Renal pelvis (tissue), 4 donors: ENCODE results near the gene LINC00237. TPM values are rescaled to one million over a fixed set of nuclear protein-coding genes. Genes with fewer than 3 reads are reported as not detected.

Source experiments
- DNase-seq: peaks from one replicate; pipeline ENCODE4 v3.0.0-alpha.2; 2013
- polyA plus RNA-seq, 3 donors: library from polyadenylated mRNA; unstranded; fragments of 120-200 nt; gene quantifications; one replicate each; pipeline ENCODE4 v1.2.1, GENCODE V29; 2013; ENCODE audit not compliant: insufficient read length in 3 of 3

Gene LINC00237
- polyA plus RNA-seq, 3 donors: not detected

DNA sequence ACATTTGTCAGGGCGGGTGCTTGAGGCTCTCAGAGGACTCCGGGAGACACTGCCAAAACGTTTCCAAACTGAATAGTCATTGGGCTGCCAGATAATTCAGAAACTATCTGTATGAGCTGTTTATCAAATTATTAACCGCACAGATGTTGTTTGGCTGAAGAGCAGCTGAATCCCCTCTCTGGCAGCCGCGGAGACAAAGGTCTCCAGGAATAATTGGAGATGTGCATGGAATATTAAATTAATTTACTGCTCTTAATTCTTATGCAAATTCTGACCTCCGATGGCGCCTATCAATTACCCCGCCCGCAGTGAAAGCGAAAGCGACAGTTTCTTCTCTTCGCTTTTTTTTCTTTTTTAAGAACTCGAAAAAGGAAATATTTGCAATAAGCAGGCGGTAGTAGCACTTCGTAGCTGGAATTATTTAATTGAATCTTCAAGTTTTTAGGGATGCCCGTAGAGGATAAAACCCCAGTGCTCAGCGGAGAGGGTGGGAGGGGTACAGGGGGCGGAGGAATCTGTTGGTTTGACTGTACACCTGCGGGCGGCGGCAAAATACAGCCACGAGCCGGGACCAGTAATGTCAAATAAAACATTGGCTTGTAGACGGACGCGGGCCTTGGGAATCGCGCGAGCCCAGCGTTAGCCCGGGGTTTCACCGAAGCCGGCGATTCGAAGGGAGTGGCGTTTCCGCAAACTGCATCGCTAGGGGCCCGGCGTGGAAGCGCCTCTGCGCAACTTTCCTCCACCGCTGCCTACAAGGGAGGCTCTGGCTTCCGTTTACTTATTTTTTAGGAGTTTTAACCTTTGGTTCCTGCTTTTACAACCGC lies 6.2 kb downstream of the LINC00237 start:
- no peak for DNase-seq

DNA sequence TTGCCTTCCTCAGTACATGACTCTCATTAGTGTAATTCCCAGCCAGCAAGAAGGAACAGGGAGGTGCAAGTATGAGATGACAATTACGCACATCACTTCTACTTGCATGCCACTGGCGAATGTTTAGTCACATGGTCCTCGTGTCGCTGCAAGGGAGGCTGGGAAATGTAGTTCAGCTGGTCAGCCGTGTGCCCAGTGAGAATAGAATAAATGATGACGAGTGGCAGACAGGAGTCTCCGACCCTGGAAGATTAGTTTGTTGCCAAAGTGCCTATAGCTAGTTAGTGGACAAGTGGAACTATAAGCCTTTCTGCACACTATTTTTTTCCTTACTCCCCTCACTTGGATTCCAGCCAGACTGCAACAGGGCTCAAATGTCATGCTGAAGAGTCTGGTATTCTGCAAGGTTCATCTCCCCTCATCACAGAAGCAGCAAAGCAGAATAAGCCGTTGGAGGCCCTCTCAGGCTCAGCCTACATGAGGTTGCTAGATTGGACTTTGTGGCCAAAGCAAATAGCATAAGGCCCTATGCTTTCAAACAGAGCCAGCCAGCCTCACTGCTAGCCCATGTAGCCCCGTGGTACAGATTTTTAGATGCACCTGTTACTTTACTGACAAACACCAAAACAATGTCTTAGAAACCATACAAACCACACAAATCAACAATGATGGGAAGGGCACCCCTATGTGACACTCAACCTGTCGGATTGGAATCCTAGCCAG lies 9.7 kb downstream of the LINC00237 start:
- no peak for DNase-seq

DNA sequence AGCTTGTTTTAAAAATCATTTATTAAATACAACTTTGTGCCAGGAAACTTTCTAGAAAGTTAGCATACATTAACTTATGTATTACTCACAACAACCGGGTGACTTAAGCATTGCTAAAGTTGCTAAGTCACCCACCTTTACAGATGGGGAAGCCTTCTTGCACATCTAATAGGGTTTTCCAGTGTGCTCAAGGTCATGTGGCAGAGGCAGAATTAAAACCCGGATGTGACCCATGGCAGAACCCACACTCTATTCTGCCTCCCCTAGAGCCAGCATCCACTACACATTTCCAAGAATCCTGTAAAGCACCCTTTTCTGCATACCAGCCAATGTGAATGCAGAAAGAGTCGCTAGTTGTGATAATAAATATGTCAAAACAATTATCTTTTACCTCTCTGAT lies 13.4 kb downstream of the LINC00237 start:
- no peak for DNase-seq

DNA sequence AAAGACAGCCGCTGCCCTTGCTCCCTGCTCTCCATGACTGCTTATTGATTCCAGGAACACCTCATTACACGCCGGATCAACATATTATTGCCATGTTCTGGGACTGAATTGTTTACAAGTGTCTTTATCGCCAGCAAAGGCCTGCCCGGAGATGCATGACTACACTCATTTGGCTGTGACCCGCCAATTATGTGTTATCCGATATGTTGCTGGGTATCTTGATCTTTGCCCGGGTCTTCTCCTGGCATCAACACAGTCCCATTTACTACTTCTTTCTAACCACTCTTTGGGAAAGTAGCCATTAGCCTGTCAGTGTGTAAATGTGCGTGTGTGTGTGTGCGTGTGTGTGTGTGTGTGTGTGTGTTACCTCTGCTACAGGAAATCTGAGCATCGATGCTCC lies 15.4 kb downstream of the LINC00237 start:
- no peak for DNase-seq

DNA sequence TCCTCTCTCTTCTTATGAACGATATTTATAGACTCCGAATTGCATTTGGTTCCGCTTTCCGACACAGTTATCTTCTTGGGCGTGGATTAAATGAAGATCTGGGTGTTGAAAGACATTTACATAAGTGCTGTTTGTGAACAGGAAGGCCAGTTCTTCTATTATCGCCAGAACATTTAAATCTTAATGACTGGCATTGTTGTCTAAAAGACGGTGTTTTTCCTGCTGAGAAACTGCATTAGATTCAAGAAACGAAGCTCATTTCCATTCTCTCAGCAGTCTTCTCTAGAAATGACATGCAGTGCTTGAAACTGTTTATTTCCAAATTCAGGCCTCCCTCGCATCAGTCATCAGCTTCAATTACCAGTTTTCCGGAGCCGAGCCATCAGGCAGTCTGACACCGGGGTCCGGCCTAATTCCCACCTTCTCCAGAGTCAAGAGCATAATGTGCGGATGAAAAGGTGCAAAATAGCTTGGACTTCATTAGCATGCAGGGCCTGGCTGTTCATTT lies 16.0 kb downstream of the LINC00237 start:
- DNase-seq: no peak

DNA sequence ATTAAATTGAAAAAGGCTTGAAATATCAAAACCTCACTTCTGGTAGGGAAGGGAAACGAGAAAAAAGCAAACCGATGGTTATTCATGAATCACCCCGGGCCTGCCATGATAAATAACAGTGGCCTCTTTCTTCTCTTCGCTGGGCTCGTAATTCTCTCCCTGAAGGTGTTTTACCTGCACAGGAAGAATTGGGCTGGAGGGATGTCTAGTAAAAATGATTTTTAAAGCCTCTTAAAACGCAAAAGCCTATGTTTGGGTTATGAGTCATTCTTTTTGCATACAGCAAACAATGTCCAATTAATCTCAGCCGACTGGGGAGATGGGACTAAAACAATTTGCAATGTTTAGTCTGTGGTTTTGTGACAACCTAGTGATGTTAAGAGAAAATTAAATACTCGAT lies 16.8 kb downstream of the LINC00237 start:
- no peak for DNase-seq

DNA sequence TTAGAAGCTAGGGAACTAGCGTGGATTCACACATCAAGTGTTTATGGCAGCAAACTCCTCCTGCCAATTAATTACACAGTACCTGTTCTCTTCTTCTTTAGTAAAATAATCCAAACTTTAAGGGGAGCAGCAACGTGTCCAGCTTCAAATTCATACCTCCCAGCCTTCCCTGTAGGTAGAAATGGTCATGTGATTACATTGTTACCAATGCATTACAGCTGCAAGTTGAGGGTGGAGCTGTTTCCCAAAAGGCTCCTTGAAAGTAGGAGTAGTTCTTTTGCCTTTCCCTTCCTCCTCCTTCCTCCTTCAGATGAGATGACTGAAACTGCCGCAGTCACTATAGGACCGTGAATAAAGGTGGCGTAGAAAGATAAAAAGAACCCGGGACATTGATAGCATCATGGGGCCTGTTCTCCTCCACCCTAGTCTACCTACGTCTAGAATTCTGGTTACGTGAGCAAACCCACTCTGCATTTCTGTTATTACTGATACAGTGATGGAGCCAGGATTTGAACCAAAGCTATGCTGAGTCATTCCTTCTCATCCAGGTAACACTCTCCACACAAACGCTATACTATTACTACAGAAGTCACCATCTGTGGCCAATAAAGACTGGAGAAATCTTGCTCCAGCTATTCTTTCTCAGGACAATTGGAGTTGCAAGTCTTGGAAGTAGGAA lies 18.2 kb downstream of the LINC00237 start:
- DNase-seq: no peak

DNA sequence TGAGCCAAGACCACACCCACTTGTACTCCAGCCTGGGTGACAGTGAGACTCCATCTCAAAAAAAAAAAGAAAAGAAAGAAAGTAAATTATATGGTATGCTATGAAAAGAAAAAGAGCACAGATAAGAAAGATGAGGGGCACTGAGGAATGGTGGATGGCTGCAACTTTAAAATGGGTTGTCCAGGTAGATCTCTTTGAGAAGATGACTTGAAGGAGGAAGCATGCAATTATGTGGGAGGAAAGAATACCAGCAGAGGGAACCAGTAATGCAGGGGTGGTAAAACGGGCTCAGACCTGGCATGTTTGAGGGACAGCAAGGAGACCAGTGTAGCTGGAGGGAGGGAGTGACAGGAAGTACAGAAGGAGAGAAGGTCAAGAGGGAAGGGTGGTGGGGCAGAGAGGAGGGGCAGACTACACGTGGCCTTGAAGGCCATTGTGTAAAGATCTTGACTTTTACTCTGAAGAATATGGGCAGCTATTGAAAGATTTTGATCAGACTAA lies 22.3 kb downstream of the LINC00237 start:
- no peak for DNase-seq

DNA sequence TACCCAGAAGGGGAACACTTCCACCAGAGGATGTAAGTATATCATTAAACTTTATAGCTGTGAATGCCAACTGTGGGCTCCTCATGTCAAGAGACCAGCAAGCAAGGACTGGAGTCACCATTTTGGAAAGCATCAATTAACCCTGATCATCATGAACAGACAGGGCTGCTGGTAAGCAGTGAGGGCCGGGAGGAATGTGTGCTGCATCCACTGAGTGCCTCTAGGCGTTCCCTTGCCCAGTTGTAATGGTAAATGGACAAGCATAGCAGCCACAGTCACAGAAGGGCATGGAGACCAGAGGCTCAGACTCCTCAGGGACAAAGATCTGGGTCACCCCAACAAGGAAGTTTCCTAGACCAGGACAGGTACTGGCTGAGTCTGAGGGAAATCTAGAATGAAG lies 23.6 kb downstream of the LINC00237 start:
- DNase-seq: no peak

DNA sequence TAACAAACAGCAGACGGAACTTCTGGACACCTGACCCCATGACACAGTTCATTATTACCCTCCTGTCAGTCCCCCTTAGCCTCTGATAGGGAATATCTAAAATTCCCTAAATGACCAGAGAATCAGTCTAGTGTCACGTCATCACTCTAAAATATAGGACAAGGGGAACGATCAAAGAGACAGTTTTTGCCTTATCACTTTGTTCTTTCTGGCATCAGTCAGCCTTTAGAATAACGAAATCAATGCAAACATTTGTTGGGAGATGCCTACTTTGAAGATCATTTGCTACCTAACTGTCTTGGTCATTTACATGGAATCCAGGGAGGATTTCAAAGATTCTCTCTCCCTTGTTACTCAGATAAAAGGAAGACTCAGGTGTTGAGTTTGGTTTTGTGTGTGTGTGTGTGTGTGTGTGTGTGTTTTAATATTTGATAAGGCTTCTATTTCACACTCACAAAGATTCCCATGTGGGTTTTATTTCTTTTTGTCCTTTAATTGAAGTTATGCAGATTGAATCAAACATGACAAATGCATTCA lies 28.3 kb downstream of the LINC00237 start:
- DNase-seq: no peak

DNA sequence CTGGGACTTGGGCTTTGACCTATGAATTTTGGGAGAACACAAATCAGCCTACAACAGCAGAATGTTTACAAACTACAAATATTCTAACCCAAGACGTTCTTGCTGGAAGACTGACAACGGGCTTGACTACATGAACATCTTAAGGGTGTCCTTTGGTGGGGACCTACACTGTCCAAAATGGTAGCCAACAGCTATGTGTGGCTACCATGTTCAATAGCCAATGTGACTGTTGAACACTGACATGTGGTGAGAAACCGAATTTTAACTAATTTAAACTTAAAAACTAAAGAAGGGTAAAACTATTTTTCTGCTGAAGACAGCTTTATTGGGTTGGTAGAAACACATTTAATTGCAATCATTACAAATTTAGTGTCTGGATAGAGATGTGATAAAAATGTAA lies 30.1 kb downstream of the LINC00237 start:
- DNase-seq: no peak

DNA sequence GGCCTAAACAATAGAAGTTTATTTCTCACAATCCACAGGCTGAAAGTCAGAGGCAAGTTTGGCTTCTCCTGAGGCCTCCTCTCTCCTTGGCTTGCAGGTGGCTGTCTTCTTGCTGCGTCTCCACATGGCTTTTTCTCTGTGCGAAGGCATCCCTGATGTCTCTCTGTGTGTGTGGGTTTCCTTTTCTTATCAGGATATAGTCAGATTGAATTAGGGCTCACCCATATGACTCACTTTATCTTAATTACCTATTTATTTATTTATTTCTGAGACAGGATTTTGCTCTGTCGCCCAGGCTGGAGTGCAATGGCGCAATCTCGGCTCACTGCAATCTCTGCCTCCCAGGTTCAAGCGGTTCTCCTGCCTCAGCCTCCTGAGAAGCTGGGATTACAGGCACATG lies 30.7 kb downstream of the LINC00237 start:
- DNase-seq: no peak

DNA sequence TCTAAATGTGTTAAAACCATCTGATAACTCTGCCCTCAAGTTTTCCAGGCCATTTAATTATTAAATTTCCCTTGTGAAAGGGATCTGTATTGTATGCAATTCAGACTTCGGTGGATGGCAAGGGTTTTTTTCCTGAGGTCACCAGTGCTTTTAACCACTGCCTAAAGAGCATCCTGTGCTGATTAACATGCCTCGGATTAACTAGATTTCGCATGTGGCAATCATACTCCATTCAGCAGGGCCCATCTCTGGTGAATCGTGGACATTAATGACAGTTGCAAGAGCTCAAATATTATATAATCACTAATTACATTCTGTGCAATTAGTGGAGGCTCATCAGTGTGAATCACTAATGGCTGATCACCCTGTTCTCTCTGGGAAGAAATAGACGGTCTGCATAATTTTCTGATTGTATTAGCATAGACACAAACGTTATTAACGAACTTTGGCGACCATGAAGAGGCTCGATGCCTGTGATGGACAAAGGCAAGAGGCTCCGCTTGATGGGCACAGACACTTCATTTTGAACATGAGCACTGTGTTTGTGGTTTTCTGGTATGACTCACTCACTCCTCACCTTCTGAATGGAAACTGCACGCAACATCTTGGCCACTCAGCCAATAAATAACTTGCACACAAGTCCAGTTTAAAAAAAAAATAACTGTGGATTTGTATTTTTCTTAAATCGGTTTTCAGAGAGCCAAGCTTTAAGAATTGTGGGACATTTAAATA lies 31.4 kb downstream of the LINC00237 start:
- no peak for DNase-seq

DNA sequence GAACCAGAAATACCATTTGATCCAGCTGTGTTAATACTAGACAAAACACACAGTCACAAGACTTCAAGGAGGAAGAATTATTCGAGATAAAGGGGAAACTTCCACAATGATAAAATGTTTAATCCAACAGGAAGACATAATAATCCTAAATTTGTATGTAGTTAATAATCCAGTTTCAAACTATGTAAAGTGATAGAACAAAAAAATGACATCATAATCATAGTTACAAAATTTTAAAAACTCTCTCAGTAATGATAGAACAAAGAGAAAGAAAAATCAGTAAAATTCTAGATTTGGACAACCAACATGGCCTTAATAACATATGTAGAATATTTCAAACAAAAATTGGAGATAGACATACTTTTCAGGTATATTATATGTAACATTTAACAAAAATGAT lies 38.9 kb downstream of the LINC00237 start:
- no peak for DNase-seq

DNA sequence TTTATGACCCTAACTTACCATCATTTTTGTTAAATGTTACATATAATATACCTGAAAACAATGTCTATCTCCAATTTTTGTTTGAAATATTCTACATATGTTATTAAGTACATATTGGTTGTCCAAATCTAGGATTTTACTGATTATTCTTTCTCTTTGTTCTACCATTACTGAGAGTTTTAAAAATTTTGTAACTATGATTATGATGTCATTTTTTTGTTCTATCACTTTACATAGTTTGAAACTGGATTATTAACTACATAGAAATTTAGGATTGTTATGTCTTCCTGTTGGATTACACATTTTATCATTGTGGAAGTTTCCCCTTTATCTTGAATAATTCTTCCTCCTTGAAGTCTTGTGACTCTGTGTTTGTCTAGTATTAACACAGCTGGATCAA lies 41.2 kb downstream of the LINC00237 start:
- no peak for DNase-seq

DNA sequence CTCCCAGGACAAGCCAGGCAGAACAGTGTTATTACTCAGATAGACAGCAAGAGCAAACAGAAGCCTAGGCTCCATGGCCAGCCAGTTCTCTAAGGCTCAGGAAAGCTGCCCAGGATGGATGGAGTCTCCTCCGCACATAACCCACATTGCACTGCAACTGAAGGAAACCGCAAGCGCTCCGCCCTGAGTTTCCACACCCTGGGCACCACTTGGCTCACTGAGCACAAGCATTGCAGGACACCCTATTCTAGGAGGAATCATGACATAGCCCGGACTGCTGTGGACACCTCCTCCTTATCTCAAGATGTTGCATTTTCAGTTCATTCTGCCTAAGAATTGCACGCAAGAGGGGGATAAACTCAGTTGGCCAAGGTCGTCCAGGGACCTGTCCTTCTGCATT lies 42.9 kb downstream of the LINC00237 start:
- DNase-seq: no peak

DNA sequence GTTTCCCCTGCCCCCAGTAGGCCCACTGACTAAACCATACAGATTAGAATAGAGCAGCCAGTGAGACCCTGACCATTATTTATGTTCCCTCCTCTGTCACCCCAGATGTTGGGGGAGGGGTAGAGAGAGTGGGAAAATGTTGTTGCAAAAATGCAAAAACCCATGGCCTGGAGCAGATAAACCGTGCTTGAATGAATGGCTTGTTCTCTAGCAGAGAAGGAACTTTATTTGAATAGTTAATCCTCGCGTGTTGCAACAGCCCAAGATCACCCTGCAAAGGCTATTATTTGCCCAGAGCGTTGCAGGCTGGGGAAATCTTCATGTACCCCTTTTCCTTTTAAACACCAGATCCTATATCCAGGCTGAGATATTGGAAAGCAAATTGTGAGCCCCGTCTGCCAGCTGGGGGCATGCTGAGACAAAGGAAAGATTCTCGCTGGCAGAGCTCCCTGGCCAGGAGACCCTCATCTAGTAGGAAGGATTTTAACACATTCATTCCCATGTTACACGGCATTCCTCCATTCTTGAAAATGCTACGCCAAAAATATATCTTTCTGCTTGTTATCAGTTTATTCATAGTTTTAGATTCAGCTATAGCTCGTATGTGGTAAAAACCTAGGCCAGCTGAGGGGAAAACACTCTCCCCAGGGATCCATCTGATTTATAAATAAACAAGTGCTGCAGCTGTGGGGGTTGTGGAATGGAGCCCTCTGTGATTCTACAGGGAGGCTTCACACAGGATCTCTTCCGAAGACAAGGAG lies 53.0 kb downstream of the LINC00237 start:
- peak; percentile 16 for DNase-seq

DNA sequence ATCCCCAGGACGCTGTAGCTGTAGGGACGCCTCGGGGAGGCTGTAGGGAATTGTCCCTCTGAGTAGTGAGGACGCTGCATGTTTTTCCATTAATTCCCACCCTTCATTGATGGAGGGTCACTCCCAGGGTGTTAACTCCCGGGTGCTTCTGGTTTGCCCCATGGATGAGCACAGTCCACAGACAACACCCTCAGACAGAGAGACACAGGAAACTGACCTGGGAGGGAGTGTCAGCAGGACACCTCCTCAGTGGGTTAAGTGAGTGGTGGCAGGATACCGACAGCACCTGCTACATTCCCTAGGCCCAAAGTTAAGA lies 53.5 kb downstream of the LINC00237 start:
- no peak for DNase-seq

DNA sequence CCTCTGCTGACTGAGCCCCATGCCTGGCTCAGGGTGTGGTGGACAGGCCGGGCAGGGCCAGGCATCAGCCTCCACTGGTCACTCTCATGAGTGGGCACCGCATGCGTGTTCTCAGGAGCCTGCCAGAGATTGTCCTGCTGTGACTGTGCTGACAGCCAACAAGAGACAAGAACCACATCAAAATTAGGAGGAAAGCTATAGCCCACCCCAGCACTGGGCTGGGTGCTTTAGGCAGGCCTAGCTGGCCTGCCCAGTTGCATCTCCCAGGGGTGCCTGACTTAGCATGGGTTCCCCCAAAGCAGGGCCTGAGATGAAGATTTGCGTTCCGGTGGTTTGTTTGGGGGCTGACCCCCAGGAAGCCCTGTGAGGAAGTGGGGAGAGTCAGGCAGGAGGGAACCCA lies 53.9 kb downstream of the LINC00237 start:
- DNase-seq: no peak

DNA sequence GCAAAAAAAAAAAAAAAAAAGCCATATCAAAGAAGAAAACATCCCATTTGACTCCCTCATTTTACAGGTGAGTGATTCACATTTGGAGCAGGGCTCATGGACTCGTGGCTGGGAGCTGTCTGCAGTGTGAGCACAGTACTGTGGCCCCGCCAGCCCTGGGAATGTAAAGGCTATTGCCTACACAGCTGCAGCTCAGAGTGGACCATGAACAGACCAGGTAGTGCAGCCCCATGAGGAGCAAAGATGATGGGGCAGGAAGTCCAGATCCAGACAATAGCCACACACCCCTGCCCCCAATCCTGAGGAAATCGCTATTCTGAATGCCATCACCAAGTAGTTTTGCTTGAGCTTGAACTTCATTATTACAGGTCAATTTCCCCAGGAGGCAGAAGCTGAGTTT lies 55.4 kb downstream of the LINC00237 start:
- DNase-seq: no peak

DNA sequence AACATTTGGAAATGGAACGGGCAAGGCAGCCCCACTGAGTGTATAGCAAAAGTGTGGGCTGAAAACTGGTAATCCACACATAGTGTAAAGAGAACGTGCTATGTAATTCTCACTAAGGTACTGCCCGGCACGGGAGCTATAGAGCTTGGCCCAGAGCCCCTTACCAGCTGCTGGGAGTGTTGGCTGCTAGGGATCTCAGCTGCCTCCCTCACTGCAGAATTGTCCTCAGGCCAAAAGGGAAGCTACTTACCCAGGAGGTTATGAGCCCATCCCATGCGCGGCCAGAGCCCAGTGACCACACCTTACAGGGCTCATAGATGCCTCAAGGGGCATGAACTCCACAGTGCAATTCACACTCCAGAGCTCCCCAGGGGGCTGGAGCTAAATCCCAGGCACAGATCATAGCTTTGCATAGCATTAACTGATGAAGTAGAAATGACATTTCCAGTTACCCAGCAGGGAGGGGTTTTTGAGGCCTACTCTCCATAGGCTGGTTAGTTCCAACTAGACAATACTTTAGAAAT lies 56.8 kb downstream of the LINC00237 start:
- DNase-seq: no peak
